SU-DHL-6 (cell line): ENCODE measurements around the gene SLC13A2.

Experiments used
- CTCF ChIP-seq: fragments of 200-600 bp; sonication (generic); IDR thresholded peaks from one replicate; pipeline ENCODE4 v1.5.1; 2017; ENCODE audit warnings: antibody characterized with exemption, mild to moderate bottlenecking, low read length, moderate library complexity; ENCODE audit not compliant: insufficient read depth, poor library complexity, severe bottlenecking
- EZH2phosphoT487 ChIP-seq: fragments of 200-600 bp; sonication (generic), shearing (Covaris generic); conservative IDR thresholded peaks from 2 replicates; pipeline ENCODE4 v1.6.1; 2018; ENCODE audit warnings: mild to moderate bottlenecking, antibody characterized with exemption, low read length, moderate library complexity, mixed read lengths

- TF ChIP-seq CTCF (no peak), EZH2phosphoT487 (no peak)
These were observed 460 bp upstream of the SLC13A2 start for GRCh38 chr17:28472871-28473497.
